ENCODE results near the gene C1QL2. TPM values are rescaled to one million over a fixed set of nuclear protein-coding genes. Genes with fewer than 3 reads are reported as not detected.

The C1QL2 gene
- total RNA-seq, 4 donors from 2014 or later, result not detected

DNA sequence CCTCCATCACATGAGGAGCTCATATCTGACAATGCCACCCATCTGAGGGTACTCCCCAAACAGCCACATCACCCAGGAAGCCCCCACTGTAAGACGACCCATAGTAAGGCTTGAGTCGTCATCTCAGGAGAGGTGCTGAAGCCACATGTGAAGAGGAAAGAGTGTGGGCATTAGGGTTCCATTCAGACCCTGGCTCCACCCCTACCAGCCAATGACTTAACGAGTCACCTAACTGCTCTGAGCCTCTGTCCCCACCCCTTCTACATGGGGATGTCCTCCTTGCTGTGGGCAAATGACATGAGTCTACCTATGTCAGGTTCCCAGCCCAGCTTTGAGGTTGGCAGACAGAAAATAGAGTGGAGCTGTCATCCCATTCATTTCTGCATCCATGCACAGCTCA lies 46.3 kb downstream of the C1QL2 start:
- in situ Hi-C loops (cut with MboI; ENCODE audit: low sequenced_read_pairs in 4 of 4), result no loop called here
- Histone ChIP-seq H3K9me3 (no peaks in the 10 kb centered on the region), H3K4me3 (no peak overlapping the region), H3K27me3 (peaks cover 0 to 2% (median 0%) of the 10 kb centered on the region in 3 donors), H3K36me3 (no peaks in the 10 kb centered on the region), H3K4me1 (no peaks in the 10 kb centered on the region), H3K27ac (no peak overlapping the region)
- TF ChIP-seq, protein P1, sequence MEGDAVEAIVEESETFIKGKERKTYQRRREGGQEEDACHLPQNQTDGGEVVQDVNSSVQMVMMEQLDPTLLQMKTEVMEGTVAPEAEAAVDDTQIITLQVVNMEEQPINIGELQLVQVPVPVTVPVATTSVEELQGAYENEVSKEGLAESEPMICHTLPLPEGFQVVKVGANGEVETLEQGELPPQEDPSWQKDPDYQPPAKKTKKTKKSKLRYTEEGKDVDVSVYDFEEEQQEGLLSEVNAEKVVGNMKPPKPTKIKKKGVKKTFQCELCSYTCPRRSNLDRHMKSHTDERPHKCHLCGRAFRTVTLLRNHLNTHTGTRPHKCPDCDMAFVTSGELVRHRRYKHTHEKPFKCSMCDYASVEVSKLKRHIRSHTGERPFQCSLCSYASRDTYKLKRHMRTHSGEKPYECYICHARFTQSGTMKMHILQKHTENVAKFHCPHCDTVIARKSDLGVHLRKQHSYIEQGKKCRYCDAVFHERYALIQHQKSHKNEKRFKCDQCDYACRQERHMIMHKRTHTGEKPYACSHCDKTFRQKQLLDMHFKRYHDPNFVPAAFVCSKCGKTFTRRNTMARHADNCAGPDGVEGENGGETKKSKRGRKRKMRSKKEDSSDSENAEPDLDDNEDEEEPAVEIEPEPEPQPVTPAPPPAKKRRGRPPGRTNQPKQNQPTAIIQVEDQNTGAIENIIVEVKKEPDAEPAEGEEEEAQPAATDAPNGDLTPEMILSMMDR (IDR thresholded peaks at IDR 0.05 in 4 of 5, conservative IDR thresholded peaks at IDR 0.05 in 1 of 5), result no peak
- TF ChIP-seq POLR2A (IDR thresholded peaks at IDR 0.05), result no peak
- intact Hi-C loops (cut with DNase I; ENCODE audit: low total_unique reads), result no loop called here
- DNase-seq (no peak), ATAC-seq (no peak)

DNA sequence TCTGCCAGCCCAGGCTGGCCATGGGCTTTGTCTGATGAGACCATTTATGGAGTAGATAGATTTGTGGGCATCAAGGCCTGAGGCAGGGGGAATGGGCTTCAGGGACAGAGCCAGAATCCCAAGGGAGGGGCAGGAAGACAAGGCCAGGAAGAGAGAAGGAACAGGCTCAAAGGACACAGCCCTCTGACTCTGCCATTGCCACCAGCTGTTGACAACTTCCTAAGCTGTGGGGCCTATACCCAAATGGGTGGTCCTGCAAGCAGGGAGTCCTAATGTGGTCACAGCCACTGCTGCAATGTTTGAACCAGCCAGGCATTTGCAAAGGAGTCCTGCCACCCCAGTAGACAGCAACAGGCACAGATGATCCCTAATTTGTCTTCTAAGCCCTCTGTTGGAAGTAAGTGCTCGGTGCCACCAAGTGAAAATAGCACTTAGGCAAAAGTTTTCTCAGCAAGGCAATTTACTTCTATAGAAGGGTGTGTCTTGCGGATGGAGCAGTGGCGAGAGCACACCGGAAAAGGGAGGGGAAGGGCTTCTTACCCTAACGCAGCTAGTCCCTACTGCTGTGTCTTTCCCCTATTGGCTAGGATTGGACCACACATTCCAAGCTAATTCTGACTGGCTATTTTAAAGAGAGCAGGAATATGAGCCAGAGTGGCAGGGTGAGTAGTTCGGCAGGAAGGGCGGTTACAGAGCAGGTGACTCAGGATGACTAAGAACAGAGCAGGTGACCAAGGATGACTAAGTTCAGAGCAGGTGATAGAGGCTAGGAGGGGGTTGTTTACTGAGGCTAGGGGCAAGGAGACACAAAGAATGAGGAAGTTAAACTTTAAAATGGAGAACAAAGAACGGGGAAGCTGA lies 47.2 kb downstream of the C1QL2 start:
- DNase-seq (no peak), ATAC-seq (no peak)
- Histone ChIP-seq H3K4me3 (no peak overlapping the region), H3K4me1 (no peaks in the 10 kb centered on the region), H3K27me3 (peaks cover 0 to 2% (median 0%) of the 10 kb centered on the region in 3 donors), H3K36me3 (no peaks in the 10 kb centered on the region), H3K27ac (no peak overlapping the region), H3K9me3 (no peaks in the 10 kb centered on the region)
- no peak for TF ChIP-seq POLR2A (IDR thresholded peaks at IDR 0.05)
- TF ChIP-seq, protein P1 (IDR thresholded peaks at IDR 0.05 in 4 of 5, conservative IDR thresholded peaks at IDR 0.05 in 1 of 5), result no peak
- intact Hi-C loops (cut with DNase I; ENCODE audit: low total_unique reads), result no loop called here
- in situ Hi-C loops (cut with MboI; ENCODE audit: low sequenced_read_pairs in 4 of 4), result no loop called here

DNA sequence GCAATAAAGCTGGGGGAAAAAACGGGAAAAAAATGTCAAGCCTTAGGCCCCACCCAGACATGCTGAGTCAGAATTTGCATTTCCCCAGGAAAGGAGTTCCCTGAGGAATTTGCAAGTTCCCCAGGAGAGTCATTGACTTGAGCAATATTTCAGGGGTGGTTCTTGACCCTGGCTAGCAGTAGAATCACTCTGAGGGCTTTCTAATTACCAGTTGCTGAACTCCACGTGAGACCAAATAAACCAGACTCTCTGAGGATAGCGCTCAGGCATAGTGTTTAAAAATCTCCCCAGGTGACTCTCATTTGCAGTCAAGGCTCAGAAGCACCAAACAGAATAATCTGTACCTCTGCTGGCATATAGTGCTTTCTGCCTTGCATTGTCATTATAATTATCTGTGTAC lies 48.7 kb downstream of the C1QL2 start:
- ATAC-seq (no peak), DNase-seq (no peak)
- intact Hi-C loops (cut with DNase I; ENCODE audit: low total_unique reads), result no loop called here
- peaks cover 0 to 2% (median 0%) of the 10 kb centered on the region in 3 donors for H3K27me3 ChIP-seq
- H3K27ac ChIP-seq, result no peak overlapping the region
- no peaks in the 10 kb centered on the region for H3K9me3 ChIP-seq
- in situ Hi-C loops (cut with MboI; ENCODE audit: low sequenced_read_pairs in 4 of 4), result no loop called here
- no peaks in the 10 kb centered on the region for H3K36me3 ChIP-seq
- no peak overlapping the region for H3K4me3 ChIP-seq
- H3K4me1 ChIP-seq, result no peaks in the 10 kb centered on the region
- TF ChIP-seq POLR2A (IDR thresholded peaks at IDR 0.05), result no peak
- TF ChIP-seq, protein P1 (IDR thresholded peaks at IDR 0.05 in 4 of 5, conservative IDR thresholded peaks at IDR 0.05 in 1 of 5), result no peak

DNA sequence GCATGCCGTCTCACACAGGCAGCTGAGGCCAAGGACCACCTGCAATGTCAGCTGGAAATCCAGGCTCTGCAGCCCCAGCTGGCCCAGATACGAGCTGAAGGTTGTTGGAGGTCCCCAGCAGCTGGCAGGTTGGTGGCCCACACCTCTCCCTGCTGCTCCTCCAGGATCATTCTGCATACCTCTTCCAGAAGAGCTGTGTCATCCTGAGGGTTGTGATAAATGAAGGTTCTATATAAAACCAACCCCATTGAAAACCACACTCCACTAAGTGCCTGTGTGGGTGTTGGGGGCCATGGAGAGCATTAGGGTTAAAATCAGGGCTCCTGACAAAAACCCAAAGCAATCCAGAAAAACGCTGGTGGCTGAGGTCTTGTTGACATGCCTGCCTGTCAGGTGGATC lies 50.4 kb downstream of the C1QL2 start:
- Histone ChIP-seq H3K27ac (no peak overlapping the region), H3K4me1 (no peaks in the 10 kb centered on the region), H3K36me3 (no peaks in the 10 kb centered on the region), H3K9me3 (no peaks in the 10 kb centered on the region), H3K4me3 (no peak overlapping the region), H3K27me3 (peaks cover 0 to 2% (median 0%) of the 10 kb centered on the region in 3 donors)
- TF ChIP-seq POLR2A (IDR thresholded peaks at IDR 0.05), result no peak
- TF ChIP-seq, protein P1 (IDR thresholded peaks at IDR 0.05 in 4 of 5, conservative IDR thresholded peaks at IDR 0.05 in 1 of 5), result no peak
- intact Hi-C loops (cut with DNase I; ENCODE audit: low total_unique reads) (no loop called here), in situ Hi-C loops (cut with MboI; ENCODE audit: low sequenced_read_pairs in 4 of 4) (no loop called here)
- no peak for ATAC-seq
- no peak for DNase-seq
